Tibial artery (tissue), 4 donors: ENCODE results near the gene SLC37A1.
A peak's percentile ranks its signal among the peaks of the same experiment; 100 is the strongest.

Source experiments
- DNase-seq, 2 donors: peaks; one replicate each; pipeline ENCODE4 v3.0.0-alpha.2; 2019
- H3K27ac ChIP-seq, 2 donors: fragments of 200-600 bp; sonication (generic) in 1 of 2; 1 replicate in 1 of 2; 2 replicates in 1 of 2; pipeline ENCODE4 v1.5.1; 2018 to 2019; ENCODE audit warnings: mild to moderate bottlenecking in 1 of 2
- H3K27me3 ChIP-seq, 2 donors: fragments of 200-600 bp; sonication (generic) in 1 of 2; one replicate each; pipeline versions ENCODE4 v1.5.1 to v1.6.0; 2016 to 2019
- H3K36me3 ChIP-seq, 3 donors: fragments of 200-600 bp; sonication (generic) in 2 of 3; one replicate each; pipeline ENCODE4 v1.5.1; 2016 to 2019; ENCODE audit warnings: mild to moderate bottlenecking in 2 of 3
- H3K4me1 ChIP-seq, 4 donors: fragments of 200-600 bp; sonication (generic) in 2 of 4; 1 replicate in 3 of 4; 2 replicates in 1 of 4; pipeline ENCODE4 v1.5.1; 2016 to 2019
- H3K4me3 ChIP-seq, 2 donors: fragments of 200-600 bp; sonication (generic) in 1 of 2; 1 replicate in 1 of 2; 2 replicates in 1 of 2; pipeline ENCODE4 v1.5.1; 2018 to 2019; ENCODE audit warnings: mild to moderate bottlenecking in 2 of 2
- H3K9me3 ChIP-seq, 3 donors: fragments of 200-600 bp; sonication (generic) in 1 of 3; one replicate each; pipeline ENCODE4 v1.5.1; 2016 to 2019
- CTCF ChIP-seq, 2 experiments: fragments of 200-600 bp in 1 of 2; fragments of 450-650 bp in 1 of 2; IDR thresholded peaks; one replicate each; pipeline ENCODE4 v1.5.1; 2017 to 2019; ENCODE audit warnings: antibody characterized with exemption in 2 of 2, mild to moderate bottlenecking in 1 of 2, moderate library complexity in 1 of 2
- intact Hi-C: fragments of 100-400 bp; cut with DNase I; formaldehyde crosslinking; loops from one replicate; pipeline ENCODE4 v1.15.0; 2023; ENCODE audit warnings: low total_unique reads

Gene SLC37A1

GRCh38 chr21:42546433-42546832 lies 32.8 kb downstream of the SLC37A1 start:
- no peaks in the 10 kb centered on the region for H3K9me3 ChIP-seq
- H3K36me3 ChIP-seq, result peaks cover 15 to 88% (median 47%) of the 10 kb centered on the region in 3 donors
- H3K27ac ChIP-seq, result no peak overlapping the region
- H3K27me3 ChIP-seq, result no peaks in the 10 kb centered on the region
- no peak for DNase-seq
- H3K4me3 ChIP-seq, result no peak overlapping the region
- no peaks in the 10 kb centered on the region for H3K4me1 ChIP-seq
- no peak for TF ChIP-seq CTCF (IDR thresholded peaks at IDR 0.05)
- intact Hi-C loops, result no loop called here

GRCh38 chr21:42547001-42547905 lies 33.6 kb downstream of the SLC37A1 start:
- H3K9me3 ChIP-seq, result no peaks in the 10 kb centered on the region
- no peaks in the 10 kb centered on the region for H3K27me3 ChIP-seq
- H3K36me3 ChIP-seq, result peaks cover 14 to 80% (median 44%) of the 10 kb centered on the region in 3 donors
- no peak overlapping the region for H3K4me3 ChIP-seq
- intact Hi-C loops, result no loop called here
- peak in 1 of 2 donors; percentile 60 for DNase-seq
- no peaks in the 10 kb centered on the region for H3K4me1 ChIP-seq
- H3K27ac ChIP-seq, result no peak overlapping the region
- no peak for TF ChIP-seq CTCF (IDR thresholded peaks at IDR 0.05)

GRCh38 chr21:42547906-42548365 lies 34.3 kb downstream of the SLC37A1 start:
- Histone ChIP-seq H3K36me3 (peaks cover 7 to 73% (median 38%) of the 10 kb centered on the region in 3 donors), H3K4me1 (no peaks in the 10 kb centered on the region), H3K4me3 (no peak overlapping the region), H3K9me3 (no peaks in the 10 kb centered on the region), H3K27me3 (no peaks in the 10 kb centered on the region), H3K27ac (no peak overlapping the region)
- intact Hi-C loops, result no loop called here
- no peak for TF ChIP-seq CTCF (IDR thresholded peaks at IDR 0.05)
- DNase-seq, result peak in 1 of 2 donors; percentile 54

GRCh38 chr21:42548687-42549406 lies 35.2 kb downstream of the SLC37A1 start:
- intact Hi-C loops, result no loop called here
- TF ChIP-seq CTCF (IDR thresholded peaks at IDR 0.05), result no peak
- Histone ChIP-seq H3K27ac (no peak overlapping the region), H3K4me3 (no peak overlapping the region), H3K9me3 (no peaks in the 10 kb centered on the region), H3K4me1 (no peaks in the 10 kb centered on the region), H3K27me3 (no peaks in the 10 kb centered on the region), H3K36me3 (peaks cover 6 to 64% (median 28%) of the 10 kb centered on the region in 3 donors)
- DNase-seq, result peak; percentile 9 to 40

- Histone ChIP-seq H3K36me3 (peaks cover 10 to 57% (median 29%) of the 10 kb centered on the region in 3 donors), H3K4me3 (no peak overlapping the region), H3K27me3 (no peaks in the 10 kb centered on the region), H3K4me1 (no peaks in the 10 kb centered on the region), H3K27ac (no peak overlapping the region), H3K9me3 (no peaks in the 10 kb centered on the region)
- no peak for DNase-seq
- intact Hi-C loops, result no loop called here
- TF ChIP-seq CTCF (IDR thresholded peaks at IDR 0.05), result no peak
These were observed 37.2 kb downstream of the SLC37A1 start for GRCh38 chr21:42550817-42551216.
